Measurements from ENCODE around the gene CSK.

DNA sequence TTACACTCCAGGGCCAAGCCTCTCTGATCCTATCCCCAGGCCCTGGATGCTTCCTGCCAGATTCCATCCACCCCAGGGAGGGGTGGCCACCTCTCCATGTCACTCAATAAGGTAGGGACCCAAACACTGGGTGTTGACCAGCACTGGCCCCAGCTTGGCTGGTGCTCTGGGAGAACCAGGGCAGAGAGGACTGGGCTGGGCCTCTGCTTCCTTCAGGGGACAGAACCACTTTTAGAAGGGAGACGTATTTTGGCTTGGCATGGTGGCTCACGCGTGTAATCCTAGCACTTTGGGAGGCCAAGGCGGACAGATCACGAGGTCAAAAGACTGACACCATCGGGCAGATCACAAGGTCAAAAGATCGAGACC, 39.9 kb downstream of the CSK start:
- TF ChIP-seq, protein P1, sequence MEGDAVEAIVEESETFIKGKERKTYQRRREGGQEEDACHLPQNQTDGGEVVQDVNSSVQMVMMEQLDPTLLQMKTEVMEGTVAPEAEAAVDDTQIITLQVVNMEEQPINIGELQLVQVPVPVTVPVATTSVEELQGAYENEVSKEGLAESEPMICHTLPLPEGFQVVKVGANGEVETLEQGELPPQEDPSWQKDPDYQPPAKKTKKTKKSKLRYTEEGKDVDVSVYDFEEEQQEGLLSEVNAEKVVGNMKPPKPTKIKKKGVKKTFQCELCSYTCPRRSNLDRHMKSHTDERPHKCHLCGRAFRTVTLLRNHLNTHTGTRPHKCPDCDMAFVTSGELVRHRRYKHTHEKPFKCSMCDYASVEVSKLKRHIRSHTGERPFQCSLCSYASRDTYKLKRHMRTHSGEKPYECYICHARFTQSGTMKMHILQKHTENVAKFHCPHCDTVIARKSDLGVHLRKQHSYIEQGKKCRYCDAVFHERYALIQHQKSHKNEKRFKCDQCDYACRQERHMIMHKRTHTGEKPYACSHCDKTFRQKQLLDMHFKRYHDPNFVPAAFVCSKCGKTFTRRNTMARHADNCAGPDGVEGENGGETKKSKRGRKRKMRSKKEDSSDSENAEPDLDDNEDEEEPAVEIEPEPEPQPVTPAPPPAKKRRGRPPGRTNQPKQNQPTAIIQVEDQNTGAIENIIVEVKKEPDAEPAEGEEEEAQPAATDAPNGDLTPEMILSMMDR (IDR thresholded peaks at IDR 0.05; ENCODE audit: low read depth, low read length): no peak
- TF ChIP-seq POLR2A (IDR thresholded peaks at IDR 0.05; ENCODE audit: extremely low read depth, insufficient read length): no peak

Data from NB4 (cell line).